H9 (cell line): ENCODE data around the gene PON2. TPM values are rescaled to one million over a fixed set of nuclear protein-coding genes. Genes with fewer than 3 reads are reported as not detected.

Experiments used
- DNase-seq: peaks from one replicate; pipeline ENCODE4 v3.0.0-alpha.2; 2017
- H2AFZ ChIP-seq: one replicate; pipeline ENCODE4 v1.6.1; 2013; ENCODE audit warnings: mild to moderate bottlenecking, low read length, control low read depth, moderate library complexity
- H2AK5ac ChIP-seq: 2 replicates; pipeline ENCODE4 v1.6.1; 2013; ENCODE audit warnings: low read length, control low read depth, mixed read lengths; ENCODE audit not compliant: insufficient read length
- H2BK120ac ChIP-seq: one replicate; pipeline ENCODE4 v1.6.1; 2013; ENCODE audit warnings: low read depth, mild to moderate bottlenecking, low read length, control low read depth, inconsistent platforms; ENCODE audit not compliant: poor library complexity, severe bottlenecking
- H2BK12ac ChIP-seq: 2 replicates; pipeline ENCODE4 v1.6.1; 2013; ENCODE audit warnings: low read length, control low read depth, mixed read lengths, low read depth; ENCODE audit not compliant: insufficient read length
- H2BK15ac ChIP-seq: 2 replicates; pipeline ENCODE4 v1.6.1; 2013; ENCODE audit warnings: low read depth, low read length, control low read depth
- H2BK20ac ChIP-seq: one replicate; pipeline ENCODE4 v1.6.1; 2013; ENCODE audit warnings: low read depth, mild to moderate bottlenecking, low read length, control low read depth, inconsistent platforms; ENCODE audit not compliant: poor library complexity, severe bottlenecking
- H2BK5ac ChIP-seq: 2 replicates; pipeline ENCODE4 v1.6.1; 2013; ENCODE audit warnings: low read length, control low read depth, mixed read lengths; ENCODE audit not compliant: insufficient read length
- H3K14ac ChIP-seq: 2 replicates; pipeline ENCODE4 v1.6.1; 2013; ENCODE audit warnings: low read length, control low read depth; ENCODE audit not compliant: insufficient read depth
- H3K18ac ChIP-seq: 2 replicates; pipeline ENCODE4 v1.6.1; 2013; ENCODE audit warnings: low read depth, mild to moderate bottlenecking, mixed read lengths, low read length, control low read depth; ENCODE audit not compliant: insufficient read length
- H3K23ac ChIP-seq: 2 replicates; pipeline ENCODE4 v1.6.1; 2013; ENCODE audit warnings: low read length, control low read depth, mixed read lengths, low read depth; ENCODE audit not compliant: insufficient read length
- H3K23me2 ChIP-seq: 2 replicates; pipeline ENCODE4 v1.6.1; 2013; ENCODE audit warnings: low read depth, mild to moderate bottlenecking, mixed read lengths, low read length, control low read depth; ENCODE audit not compliant: insufficient read length, poor library complexity, severe bottlenecking
- H3K27ac ChIP-seq: 2 replicates; pipeline ENCODE4 v1.5.1; 2013; ENCODE audit warnings: low read length, control low read depth, mixed read lengths, low read depth; ENCODE audit not compliant: insufficient read length
- H3K27me3 ChIP-seq: 2 replicates; pipeline ENCODE4 v1.6.1; 2013; ENCODE audit warnings: low read length, control low read depth, inconsistent platforms; ENCODE audit not compliant: insufficient read depth
- H3K4ac ChIP-seq: 2 replicates; pipeline ENCODE4 v1.6.1; 2013; ENCODE audit warnings: low read depth, mild to moderate bottlenecking, control low read depth, inconsistent platforms, low read length, moderate library complexity
- H3K4me1 ChIP-seq: 2 replicates; pipeline ENCODE4 v1.6.1; 2013; ENCODE audit warnings: low read length, control low read depth, inconsistent platforms; ENCODE audit not compliant: insufficient read depth
- H3K4me2 ChIP-seq: 2 replicates; pipeline ENCODE4 v1.6.1; 2013; ENCODE audit warnings: low read length, control low read depth, mixed read lengths; ENCODE audit not compliant: insufficient read length, insufficient read depth
- H3K56ac ChIP-seq: 2 replicates; pipeline ENCODE4 v1.6.1; 2013; ENCODE audit warnings: low read depth, mild to moderate bottlenecking, mixed read lengths, low read length, control low read depth; ENCODE audit not compliant: insufficient read length
- H3K79me1 ChIP-seq: 2 replicates; pipeline ENCODE4 v1.6.1; 2013; ENCODE audit warnings: low read depth, mild to moderate bottlenecking, moderate library complexity, low read length, control low read depth, inconsistent platforms; ENCODE audit not compliant: insufficient read depth, poor library complexity, severe bottlenecking
- H3K79me2 ChIP-seq: 2 replicates; pipeline ENCODE4 v1.6.1; 2013; ENCODE audit warnings: low read length, control low read depth, inconsistent platforms; ENCODE audit not compliant: insufficient read depth
- H3K9ac ChIP-seq: 2 replicates; pipeline ENCODE4 v1.6.1; 2013; ENCODE audit warnings: low read length, control low read depth, mixed read lengths; ENCODE audit not compliant: insufficient read length; ENCODE audit errors: extremely low read depth
- H3K9me3 ChIP-seq: one replicate; pipeline ENCODE4 v1.6.1; 2013; ENCODE audit warnings: low read depth, low read length, inconsistent platforms; ENCODE audit not compliant: control insufficient read depth
- H3T11ph ChIP-seq: one replicate; pipeline ENCODE4 v1.6.1; 2013; ENCODE audit warnings: mild to moderate bottlenecking, low read length, control low read depth, inconsistent platforms
- H4K20me1 ChIP-seq: one replicate; pipeline ENCODE4 v1.6.1; 2013; ENCODE audit not compliant: control insufficient read depth, insufficient read length, insufficient read depth
- H4K5ac ChIP-seq: 2 replicates; pipeline ENCODE4 v1.6.1; 2013; ENCODE audit warnings: low read depth, mild to moderate bottlenecking, mixed read lengths, low read length, control low read depth; ENCODE audit not compliant: insufficient read length
- H4K8ac ChIP-seq: replicated peaks from 2 replicates; pipeline ENCODE4 v1.6.1; 2013; ENCODE audit warnings: low read length, control low read depth, mixed read lengths, low read depth; ENCODE audit not compliant: insufficient read length
- H4K91ac ChIP-seq: 2 replicates; pipeline ENCODE4 v1.6.1; 2013; ENCODE audit warnings: low read depth, mild to moderate bottlenecking, moderate library complexity, mixed read lengths, low read length, control low read depth; ENCODE audit not compliant: insufficient read length
- H3K27ac Mint-ChIP-seq, 3 experiments: 2 replicates in 2 of 3; 3 replicates in 1 of 3; pipeline ENCODE4 v1.8.0; 2020 to 2021; ENCODE audit warnings: mixed read lengths in 3 of 3, mild to moderate bottlenecking in 1 of 3, moderate library complexity in 1 of 3
- H3K27me3 Mint-ChIP-seq: 2 replicates; pipeline ENCODE4 v1.8.0; 2021; ENCODE audit warnings: low read depth, mild to moderate bottlenecking, moderate library complexity, mixed read lengths
- H3K36me3 Mint-ChIP-seq, 3 experiments: 2 replicates in 2 of 3; 3 replicates in 1 of 3; pipeline ENCODE4 v1.8.0; 2020 to 2021; ENCODE audit warnings: low read depth in 3 of 3, mixed read lengths in 3 of 3; ENCODE audit not compliant: insufficient read depth in 1 of 3
- H3K4me1 Mint-ChIP-seq, 2 experiments: 2 replicates each; pipeline ENCODE4 v1.8.0; 2020; ENCODE audit warnings: mixed read lengths in 2 of 2
- H3K4me3 Mint-ChIP-seq, 2 experiments: 2 replicates in 1 of 2; 3 replicates in 1 of 2; pipeline ENCODE4 v1.8.0; 2020 to 2021; ENCODE audit warnings: mild to moderate bottlenecking in 2 of 2, mixed read lengths in 2 of 2, moderate library complexity in 1 of 2
- H3K9me3 Mint-ChIP-seq, 2 experiments: 2 replicates in 1 of 2; 3 replicates in 1 of 2; pipeline ENCODE4 v1.8.0; 2020; ENCODE audit warnings: mild to moderate bottlenecking in 2 of 2, mixed read lengths in 2 of 2, moderate library complexity in 1 of 2
- WGBS: extraction: QIAGEN DNeasy Blood & Tissue Kit; methylation state at CpG from one replicate; pipeline ENCODE4 v1.1.7; 2013; ENCODE audit warnings: missing lambda C conversion rate, low lambda C conversion rate, mixed read lengths; ENCODE audit not compliant: insufficient read length; ENCODE audit errors: extremely low coverage; 5-methylcytosine and 5-hydroxymethylcytosine counted together
- total RNA-seq: library from RNA; stranded (reverse); gene quantifications from 2 replicates; pipeline ENCODE4 v1.2.1, GENCODE V29; 2021
- TF ChIP-seq, protein P1 (sequence below): fragments of 200-600 bp; sonication (generic); conservative IDR thresholded peaks from 3 replicates; pipeline ENCODE4 v1.8.0; 2021; ENCODE audit warnings: antibody characterized with exemption, mild to moderate bottlenecking

PON2 gene
- total RNA-seq, 1 experiment from 2014 or later = 26.7 TPM

DNA sequence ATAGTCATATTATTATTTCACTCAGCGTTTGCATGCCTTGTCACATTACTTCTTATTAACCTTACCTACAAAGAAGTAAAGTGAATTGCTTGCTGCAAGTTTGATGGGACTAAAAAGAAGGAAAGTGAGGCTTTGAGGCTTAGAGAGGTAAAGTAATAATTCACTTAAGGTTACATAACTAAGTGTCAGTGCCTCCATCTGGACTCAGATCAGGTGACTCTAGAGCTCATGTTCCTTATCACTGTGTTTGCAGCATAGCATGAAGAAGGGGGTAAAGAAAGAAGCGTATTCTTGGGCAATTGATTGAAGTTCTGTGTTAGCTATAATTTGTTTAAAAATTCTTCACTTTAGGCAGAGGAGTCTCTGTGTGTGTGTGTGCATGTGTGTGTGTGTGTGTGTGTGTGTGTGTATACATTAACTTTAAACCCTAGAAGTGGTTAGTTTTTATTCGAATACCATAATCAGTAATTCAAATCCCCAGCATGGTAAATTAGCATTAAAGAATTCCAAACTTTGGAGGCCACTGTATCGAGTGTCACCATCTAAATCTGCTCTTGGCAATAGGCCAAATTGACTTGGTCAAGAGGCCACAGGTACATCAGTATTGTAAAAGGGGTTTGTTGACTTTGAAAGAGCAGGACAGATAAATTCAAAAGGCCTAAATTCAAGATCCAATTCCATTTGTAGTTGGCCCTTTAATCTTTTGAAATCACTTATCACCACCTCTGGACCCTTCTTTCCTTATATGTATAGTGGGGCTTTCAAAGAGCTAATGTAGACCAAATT is 36.5 kb downstream of the PON2 start:
- H3K4me1 Mint-ChIP-seq = peaks cover 2 to 4% of the 10 kb centered on the region in 2 experiments; a peak in 1 of 4 replicates
- H3K4me2 ChIP-seq = no peak overlapping the region
- no peak overlapping the region for H4K91ac ChIP-seq
- H3K27ac Mint-ChIP-seq = no peak overlapping the region
- no peak overlapping the region for H3K18ac ChIP-seq
- H2AFZ ChIP-seq = no peak overlapping the region
- no peak overlapping the region for H2BK12ac ChIP-seq
- H3K23ac ChIP-seq = no peak overlapping the region
- no peak overlapping the region for H4K5ac ChIP-seq
- no peak overlapping the region for H3K27ac ChIP-seq
- TF ChIP-seq, protein P1, sequence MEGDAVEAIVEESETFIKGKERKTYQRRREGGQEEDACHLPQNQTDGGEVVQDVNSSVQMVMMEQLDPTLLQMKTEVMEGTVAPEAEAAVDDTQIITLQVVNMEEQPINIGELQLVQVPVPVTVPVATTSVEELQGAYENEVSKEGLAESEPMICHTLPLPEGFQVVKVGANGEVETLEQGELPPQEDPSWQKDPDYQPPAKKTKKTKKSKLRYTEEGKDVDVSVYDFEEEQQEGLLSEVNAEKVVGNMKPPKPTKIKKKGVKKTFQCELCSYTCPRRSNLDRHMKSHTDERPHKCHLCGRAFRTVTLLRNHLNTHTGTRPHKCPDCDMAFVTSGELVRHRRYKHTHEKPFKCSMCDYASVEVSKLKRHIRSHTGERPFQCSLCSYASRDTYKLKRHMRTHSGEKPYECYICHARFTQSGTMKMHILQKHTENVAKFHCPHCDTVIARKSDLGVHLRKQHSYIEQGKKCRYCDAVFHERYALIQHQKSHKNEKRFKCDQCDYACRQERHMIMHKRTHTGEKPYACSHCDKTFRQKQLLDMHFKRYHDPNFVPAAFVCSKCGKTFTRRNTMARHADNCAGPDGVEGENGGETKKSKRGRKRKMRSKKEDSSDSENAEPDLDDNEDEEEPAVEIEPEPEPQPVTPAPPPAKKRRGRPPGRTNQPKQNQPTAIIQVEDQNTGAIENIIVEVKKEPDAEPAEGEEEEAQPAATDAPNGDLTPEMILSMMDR = no peak
- H3K9me3 Mint-ChIP-seq = no peaks in the 10 kb centered on the region
- no peak overlapping the region for H3K14ac ChIP-seq
- H3K27me3 ChIP-seq = no peaks in the 10 kb centered on the region
- no peak overlapping the region for H2BK20ac ChIP-seq
- no peak overlapping the region for H2AK5ac ChIP-seq
- no peak overlapping the region for H3K4ac ChIP-seq
- H3K23me2 ChIP-seq = no peaks in the 10 kb centered on the region
- H3K56ac ChIP-seq = no peak overlapping the region
- WGBS = no CpG with 5 or more reads among the region's 4 CpGs
- H2BK120ac ChIP-seq = no peak overlapping the region
- no peaks in the 10 kb centered on the region for H3K36me3 Mint-ChIP-seq
- no peak overlapping the region for H3K4me3 Mint-ChIP-seq
- H3K9me3 ChIP-seq = no peaks in the 10 kb centered on the region
- H3K9ac ChIP-seq = no peak overlapping the region
- DNase-seq = no peak
- H3K79me1 ChIP-seq = no peaks in the 10 kb centered on the region
- no peak overlapping the region for H2BK5ac ChIP-seq
- no peaks in the 10 kb centered on the region for H3K79me2 ChIP-seq
- no peaks in the 10 kb centered on the region for H3K4me1 ChIP-seq
- H3K27me3 Mint-ChIP-seq = no peaks in the 10 kb centered on the region
- H4K20me1 ChIP-seq = no peaks in the 10 kb centered on the region
- no peak overlapping the region for H3T11ph ChIP-seq
- no peak overlapping the region for H2BK15ac ChIP-seq
- no peak overlapping the region for H4K8ac ChIP-seq
